HUES6 (cell line): Measurements from ENCODE around the gene ITGAE.

ENCODE experiments used
- H3K27ac ChIP-seq: 2 replicates; pipeline ENCODE4 v1.7.0; 2013; ENCODE audit warnings: low read depth, mild to moderate bottlenecking, low read length, inconsistent platforms
- H3K27me3 ChIP-seq: 2 replicates; pipeline ENCODE4 v1.6.1; 2013; ENCODE audit warnings: low read length; ENCODE audit not compliant: control insufficient read depth, insufficient read depth
- H3K36me3 ChIP-seq: 2 replicates; pipeline ENCODE4 v1.6.1; 2013; ENCODE audit warnings: low read length; ENCODE audit not compliant: control insufficient read depth, insufficient read depth
- H3K4me1 ChIP-seq: 2 replicates; pipeline ENCODE4 v1.6.1; 2013; ENCODE audit warnings: low read length; ENCODE audit not compliant: control insufficient read depth, insufficient read depth
- H3K4me3 ChIP-seq: 2 replicates; pipeline ENCODE4 v1.5.1; 2013; ENCODE audit warnings: low read depth, low read length
- H3K9ac ChIP-seq: one replicate; pipeline ENCODE4 v1.6.1; 2013; ENCODE audit warnings: mild to moderate bottlenecking, low read length
- H3K9me3 ChIP-seq: 2 replicates; pipeline ENCODE4 v1.6.1; 2013; ENCODE audit warnings: low read depth, low read length; ENCODE audit not compliant: control insufficient read depth, insufficient read depth

ITGAE gene

DNA sequence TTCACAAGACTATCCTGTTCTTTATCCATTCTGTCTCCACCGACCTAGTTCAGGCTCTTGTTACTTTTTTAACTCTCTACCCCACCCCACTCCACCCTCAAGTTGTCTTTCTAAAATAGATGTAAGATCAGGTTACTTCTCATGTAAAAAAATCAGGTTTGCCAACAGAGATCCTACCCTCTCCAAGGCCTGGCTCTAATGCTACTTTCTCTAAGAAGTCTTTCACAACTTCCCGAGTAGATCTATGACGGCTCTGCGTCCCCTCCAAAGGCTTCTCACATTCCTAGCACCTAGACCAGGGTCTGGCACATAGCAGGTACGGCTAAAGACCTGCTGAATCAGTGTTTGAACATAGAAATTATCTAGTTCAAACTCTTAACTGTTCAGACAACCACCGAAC is 14.1 kb upstream of the ITGAE start:
- H3K27me3 ChIP-seq, result no peaks in the 10 kb centered on the region
- H3K27ac ChIP-seq, result no peak overlapping the region
- H3K36me3 ChIP-seq, result peaks cover 98% of the 10 kb centered on the region
- H3K4me1 ChIP-seq, result peaks cover 3% of the 10 kb centered on the region; the same call in 1 of the 2 replicates
- H3K9ac ChIP-seq, result no peak overlapping the region
- no peak overlapping the region for H3K4me3 ChIP-seq
- H3K9me3 ChIP-seq, result no peaks in the 10 kb centered on the region

GRCh38 chr17:3814361-3814760 is 13.4 kb upstream of the ITGAE start:
- Histone ChIP-seq H3K27ac (no peak overlapping the region), H3K36me3 (peaks cover 95% of the 10 kb centered on the region), H3K9ac (no peak overlapping the region), H3K4me1 (peaks cover 3% of the 10 kb centered on the region; the same call in 1 of the 2 replicates), H3K27me3 (no peaks in the 10 kb centered on the region), H3K9me3 (no peaks in the 10 kb centered on the region), H3K4me3 (no peak overlapping the region)

- Histone ChIP-seq H3K4me1 (peaks cover 3% of the 10 kb centered on the region; the same call in 1 of the 2 replicates), H3K27ac (no peak overlapping the region), H3K9ac (no peak overlapping the region), H3K27me3 (no peaks in the 10 kb centered on the region), H3K4me3 (no peak overlapping the region), H3K36me3 (peaks cover 91% of the 10 kb centered on the region), H3K9me3 (no peaks in the 10 kb centered on the region)
These were observed 12.2 kb upstream of the ITGAE start for GRCh38 chr17:3813171-3813570.

- Histone ChIP-seq H3K4me1 (peaks cover 3% of the 10 kb centered on the region; the same call in 1 of the 2 replicates), H3K27ac (no peak overlapping the region), H3K36me3 (peaks cover 91% of the 10 kb centered on the region), H3K4me3 (no peak overlapping the region), H3K9me3 (no peaks in the 10 kb centered on the region), H3K9ac (no peak overlapping the region), H3K27me3 (no peaks in the 10 kb centered on the region)
These were observed 11.8 kb upstream of the ITGAE start for GRCh38 chr17:3812771-3813170.

GRCh38 chr17:3812284-3812683 is 11.3 kb upstream of the ITGAE start:
- H3K27ac ChIP-seq, result no peak overlapping the region
- H3K36me3 ChIP-seq, result peaks cover 92% of the 10 kb centered on the region
- no peak overlapping the region for H3K9ac ChIP-seq
- H3K27me3 ChIP-seq, result no peaks in the 10 kb centered on the region
- H3K4me1 ChIP-seq, result peaks cover 3% of the 10 kb centered on the region; the same call in 1 of the 2 replicates
- H3K9me3 ChIP-seq, result no peaks in the 10 kb centered on the region
- no peak overlapping the region for H3K4me3 ChIP-seq

DNA sequence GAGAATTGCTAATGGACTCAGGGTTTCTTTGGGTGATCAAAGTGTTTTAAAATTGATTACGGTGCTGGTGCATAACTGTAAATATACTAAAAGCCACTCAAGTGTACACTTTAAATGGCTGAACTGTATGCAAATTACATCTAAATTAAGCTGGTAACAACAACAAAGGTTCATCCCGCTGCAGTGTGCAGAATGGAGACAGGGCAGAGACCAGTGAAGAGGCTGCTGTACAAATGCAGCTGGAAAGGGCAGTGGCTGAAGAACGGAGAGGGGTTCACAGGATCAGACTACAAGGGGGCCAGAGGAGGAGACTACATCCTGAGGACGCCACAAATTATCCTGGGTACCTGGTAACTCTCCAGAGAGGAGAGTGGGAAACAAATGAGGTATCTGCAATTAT is 9.0 kb upstream of the ITGAE start:
- H3K27me3 ChIP-seq, result no peaks in the 10 kb centered on the region
- no peaks in the 10 kb centered on the region for H3K9me3 ChIP-seq
- H3K4me1 ChIP-seq, result peaks cover 3% of the 10 kb centered on the region; the same call in 1 of the 2 replicates
- peaks cover 88% of the 10 kb centered on the region for H3K36me3 ChIP-seq
- H3K9ac ChIP-seq, result no peak overlapping the region
- H3K27ac ChIP-seq, result no peak overlapping the region
- no peak overlapping the region for H3K4me3 ChIP-seq

DNA sequence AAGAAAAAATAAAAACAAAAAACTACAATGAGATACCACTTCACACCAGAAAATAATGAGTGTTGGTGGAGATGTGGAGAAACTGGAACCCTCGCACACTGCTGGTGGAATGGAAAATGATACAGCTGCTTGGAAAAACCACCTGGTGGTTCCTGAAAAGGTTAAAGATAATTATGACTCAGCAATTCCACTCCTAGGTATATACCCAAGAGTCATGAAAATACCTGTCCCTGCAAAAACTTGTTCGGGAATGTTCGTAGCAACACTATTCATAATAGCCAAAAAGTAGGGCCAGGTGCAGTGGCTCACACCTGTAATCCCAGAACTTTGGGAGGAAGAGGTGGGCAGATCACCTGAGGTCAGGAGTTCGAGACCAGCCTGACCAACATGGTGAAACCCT is 8.1 kb upstream of the ITGAE start:
- peaks cover 3% of the 10 kb centered on the region; the same call in 1 of the 2 replicates for H3K4me1 ChIP-seq
- no peak overlapping the region for H3K9ac ChIP-seq
- H3K9me3 ChIP-seq, result no peaks in the 10 kb centered on the region
- no peaks in the 10 kb centered on the region for H3K27me3 ChIP-seq
- no peak overlapping the region for H3K4me3 ChIP-seq
- H3K36me3 ChIP-seq, result peaks cover 79% of the 10 kb centered on the region
- H3K27ac ChIP-seq, result no peak overlapping the region

GRCh38 chr17:3808701-3809100 is 7.7 kb upstream of the ITGAE start:
- H3K36me3 ChIP-seq, result peaks cover 75% of the 10 kb centered on the region
- H3K4me3 ChIP-seq, result no peak overlapping the region
- no peaks in the 10 kb centered on the region for H3K27me3 ChIP-seq
- no peak overlapping the region for H3K27ac ChIP-seq
- H3K9me3 ChIP-seq, result no peaks in the 10 kb centered on the region
- H3K9ac ChIP-seq, result no peak overlapping the region
- H3K4me1 ChIP-seq, result peaks cover 3% of the 10 kb centered on the region; the same call in 1 of the 2 replicates

DNA sequence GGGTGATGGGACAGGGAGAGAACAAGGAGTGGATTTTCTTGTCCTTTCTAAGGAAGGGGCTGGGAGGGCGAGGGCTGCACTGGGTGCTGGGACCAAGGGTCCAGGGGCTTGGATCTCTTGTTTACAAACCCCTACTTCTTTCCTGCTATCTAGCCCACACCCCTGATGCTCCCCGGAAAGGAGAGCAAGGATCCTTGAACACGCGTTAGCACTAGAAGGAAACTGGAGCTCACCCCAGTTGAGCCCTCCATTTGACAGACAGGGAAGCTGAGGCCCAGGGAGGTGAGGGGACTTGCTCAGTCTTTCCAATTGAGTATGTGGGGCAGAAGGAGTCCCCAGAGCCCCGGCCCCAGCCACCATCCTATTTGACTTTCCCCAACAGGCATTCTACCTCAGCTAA is 4.6 kb upstream of the ITGAE start:
- H3K4me1 ChIP-seq, result no peaks in the 10 kb centered on the region
- no peak overlapping the region for H3K9ac ChIP-seq
- no peaks in the 10 kb centered on the region for H3K27me3 ChIP-seq
- H3K4me3 ChIP-seq, result no peak overlapping the region
- H3K27ac ChIP-seq, result no peak overlapping the region
- H3K36me3 ChIP-seq, result peaks cover 62% of the 10 kb centered on the region
- H3K9me3 ChIP-seq, result no peaks in the 10 kb centered on the region

GRCh38 chr17:3804503-3804931 is 3.5 kb upstream of the ITGAE start:
- H3K9ac ChIP-seq, result no peak overlapping the region
- H3K4me1 ChIP-seq, result no peaks in the 10 kb centered on the region
- no peak overlapping the region for H3K27ac ChIP-seq
- no peaks in the 10 kb centered on the region for H3K27me3 ChIP-seq
- no peak overlapping the region for H3K4me3 ChIP-seq
- H3K9me3 ChIP-seq, result no peaks in the 10 kb centered on the region
- H3K36me3 ChIP-seq, result peaks cover 52% of the 10 kb centered on the region

GRCh38 chr17:3803308-3803640 is 2.3 kb upstream of the ITGAE start:
- no peaks in the 10 kb centered on the region for H3K27me3 ChIP-seq
- no peak overlapping the region for H3K9ac ChIP-seq
- no peaks in the 10 kb centered on the region for H3K9me3 ChIP-seq
- no peak overlapping the region for H3K27ac ChIP-seq
- H3K36me3 ChIP-seq, result peaks cover 46% of the 10 kb centered on the region
- no peak overlapping the region for H3K4me3 ChIP-seq
- no peaks in the 10 kb centered on the region for H3K4me1 ChIP-seq
